Small intestine (tissue), 7 donors: ENCODE measurements around the gene PPP2R3B. TPM values are rescaled to one million over a fixed set of nuclear protein-coding genes. Genes with fewer than 3 reads are reported as not detected.

Experiments
- DNase-seq, 2 donors: peaks; one replicate each; pipeline versions ENCODE4 v3.0.0 to v3.0.0-alpha.2; 2013
- FAIRE-seq: peaks from 2 replicates; lab custom pipeline; 2012; peaks lifted over from hg19 to GRCh38; lab: Jason Lieb, UNC
- H3K27ac ChIP-seq, 3 donors: one replicate each; pipeline ENCODE4 v1.5.1; 2013; ENCODE audit warnings: low read length in 2 of 3, mild to moderate bottlenecking in 2 of 3, control low read depth in 1 of 3, inconsistent platforms in 1 of 3, low read depth in 1 of 3, moderate library complexity in 1 of 3
- H3K27me3 ChIP-seq, 3 donors: one replicate each; pipeline ENCODE4 v1.6.1; 2013; ENCODE audit warnings: low read length in 3 of 3, inconsistent platforms in 1 of 3; ENCODE audit not compliant: control insufficient read depth in 3 of 3, insufficient read depth in 3 of 3
- H3K36me3 ChIP-seq, 3 donors: one replicate each; pipeline ENCODE4 v1.6.1; 2013; ENCODE audit warnings: low read length in 3 of 3, inconsistent platforms in 1 of 3, low read depth in 1 of 3, mild to moderate bottlenecking in 1 of 3, moderate library complexity in 1 of 3; ENCODE audit not compliant: control insufficient read depth in 3 of 3, insufficient read depth in 2 of 3
- H3K4me1 ChIP-seq, 3 donors: one replicate each; pipeline ENCODE4 v1.6.1; 2013; ENCODE audit warnings: low read length in 2 of 3, inconsistent platforms in 1 of 3, low read depth in 1 of 3, mild to moderate bottlenecking in 1 of 3, moderate library complexity in 1 of 3; ENCODE audit not compliant: control insufficient read depth in 3 of 3, insufficient read depth in 2 of 3
- H3K4me3 ChIP-seq, 3 donors: one replicate each; pipeline ENCODE4 v1.5.1; 2013; ENCODE audit warnings: low read length in 3 of 3, control low read depth in 1 of 3, inconsistent platforms in 1 of 3, low read depth in 1 of 3, mild to moderate bottlenecking in 1 of 3, moderate library complexity in 1 of 3
- H3K9me3 ChIP-seq, 2 donors: one replicate each; pipeline ENCODE4 v1.6.1; 2013; ENCODE audit warnings: low read depth in 1 of 2, low read length in 1 of 2; ENCODE audit not compliant: control insufficient read depth in 2 of 2, insufficient read depth in 1 of 2
- WGBS, 3 donors: extraction: QIAGEN DNeasy Blood & Tissue Kit; methylation state at CpG; one replicate each; pipeline ENCODE4 v1.1.7; 2013; 5-methylcytosine and 5-hydroxymethylcytosine counted together
- polyA plus RNA-seq, 4 donors: library from polyadenylated mRNA; stranded (reverse) in 3 of 4; unstranded in 1 of 4; fragments of 200-250 nt in 3 of 4; fragments of 120-200 nt in 1 of 4; gene quantifications; one replicate each; pipeline versions ENCODE4 v1.2.1 to v1.2.3, GENCODE V29; 2013
- donor health status: healthy with polysubstance abuse.
- donor health status: control.
- donor health status: control.
- donor health status: Bipolar disorder and iron deficiency.
- donor health status: healthy.

PPP2R3B gene
- polyA plus RNA-seq, 4 donors, result 4.9 to 13.6 (median 11.8) TPM

DNA sequence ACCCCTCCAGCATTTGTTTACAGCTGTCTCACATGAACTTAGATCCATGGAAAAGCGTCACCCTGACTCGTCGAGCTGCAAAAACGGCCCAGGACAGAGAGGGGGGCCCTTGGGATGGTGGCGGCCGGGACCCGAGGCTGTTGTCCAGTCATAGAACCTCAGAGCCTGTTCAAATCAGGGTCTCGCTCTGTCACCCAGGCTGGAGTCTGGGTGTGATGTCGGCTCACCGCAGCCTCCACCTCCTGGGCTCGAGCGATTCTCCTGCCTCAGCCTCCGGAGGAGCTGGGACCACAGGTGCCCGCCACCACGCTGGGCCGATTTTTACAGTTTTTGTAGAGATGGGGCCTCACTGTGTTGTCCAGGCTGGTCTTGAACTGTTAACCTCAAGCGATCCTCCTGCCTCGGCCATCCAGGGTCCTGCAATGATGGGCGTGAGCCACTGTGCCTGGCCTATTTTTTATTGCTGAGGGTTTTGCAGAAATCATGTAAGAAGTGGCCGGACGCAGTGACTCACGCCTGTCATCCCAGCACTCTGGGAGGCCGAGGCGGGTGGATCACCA lies 42.6 kb upstream of the PPP2R3B start:
- H3K36me3 ChIP-seq, result no peaks in the 10 kb centered on the region
- 88 to 90% (median 89%) methylated on average over 24 of the region's 24 CpGs for WGBS, 3 donors

GRCh38 chrX:427812-428725 lies 41.4 kb upstream of the PPP2R3B start:
- 17 to 41% (median 31%) methylated on average over 49 to 56 of the region's 56 CpGs for WGBS, 3 donors
- Histone ChIP-seq H3K4me1 (no peaks in the 10 kb centered on the region), H3K4me3 (no peak overlapping the region), H3K36me3 (no peaks in the 10 kb centered on the region), H3K9me3 (no peaks in the 10 kb centered on the region), H3K27ac (no peak overlapping the region), H3K27me3 (peaks cover 0 to 12% (median 5%) of the 10 kb centered on the region in 3 donors)
- FAIRE-seq (no peak), DNase-seq (no peak)

More for the DNA sequence above, 42.6 kb upstream of the PPP2R3B start:
- Histone ChIP-seq H3K4me3 (no peak overlapping the region), H3K27ac (no peak overlapping the region), H3K9me3 (no peaks in the 10 kb centered on the region), H3K27me3 (peaks cover 0 to 12% (median 5%) of the 10 kb centered on the region in 3 donors), H3K4me1 (no peaks in the 10 kb centered on the region)
- DNase-seq (no peak), FAIRE-seq (no peak)

- Histone ChIP-seq H3K36me3 (no peaks in the 10 kb centered on the region), H3K9me3 (no peaks in the 10 kb centered on the region), H3K4me1 (no peaks in the 10 kb centered on the region), H3K27ac (no peak overlapping the region), H3K27me3 (peaks cover 0 to 12% (median 5%) of the 10 kb centered on the region in 3 donors), H3K4me3 (no peak overlapping the region)
- DNase-seq (no peak), FAIRE-seq (no peak)
- 81 to 82% (median 82%) methylated on average over 14 of the region's 14 CpGs for WGBS, 3 donors
Measured at GRCh38 chrX:426881-427280, 40.2 kb upstream of the PPP2R3B start.

- H3K27ac ChIP-seq, result no peak overlapping the region
- H3K27me3 ChIP-seq, result peaks cover 0 to 8% (median 5%) of the 10 kb centered on the region in 3 donors
- peaks cover 0 to 5% of the 10 kb centered on the region in 2 donors for H3K9me3 ChIP-seq
- H3K36me3 ChIP-seq, result no peaks in the 10 kb centered on the region
- DNase-seq, result no peak
- WGBS, 3 donors, result 83 to 86% (median 86%) methylated on average over 18 to 20 of the region's 20 CpGs
- no peaks in the 10 kb centered on the region for H3K4me1 ChIP-seq
- H3K4me3 ChIP-seq, result no peak overlapping the region
- FAIRE-seq, result no peak
Measured at GRCh38 chrX:425056-425455, 38.3 kb upstream of the PPP2R3B start.

- H3K9me3 ChIP-seq, result peaks cover 0 to 11% of the 10 kb centered on the region in 2 donors
- H3K27me3 ChIP-seq, result peaks cover 0 to under 1% (median 0%) of the 10 kb centered on the region in 3 donors
- DNase-seq, result no peak
- no peak for FAIRE-seq
- no peak overlapping the region for H3K27ac ChIP-seq
- no peaks in the 10 kb centered on the region for H3K4me1 ChIP-seq
- H3K36me3 ChIP-seq, result no peaks in the 10 kb centered on the region
- H3K4me3 ChIP-seq, result no peak overlapping the region
- 40 to 69% (median 61%) methylated on average over 40 of the region's 40 CpGs for WGBS, 3 donors
Measured at GRCh38 chrX:421646-422391, 35.1 kb upstream of the PPP2R3B start.

- FAIRE-seq (no peak), DNase-seq (no peak)
- Histone ChIP-seq H3K4me1 (no peaks in the 10 kb centered on the region), H3K9me3 (peaks cover 0 to 11% of the 10 kb centered on the region in 2 donors), H3K36me3 (no peaks in the 10 kb centered on the region), H3K27ac (no peak overlapping the region), H3K27me3 (no peaks in the 10 kb centered on the region), H3K4me3 (no peak overlapping the region)
- 90 to 96% (median 95%) methylated on average over 41 of the region's 41 CpGs for whole genome bisulfite sequencing, 3 donors
Measured at GRCh38 chrX:420496-421223, 34.0 kb upstream of the PPP2R3B start.

- Histone ChIP-seq H3K27me3 (no peaks in the 10 kb centered on the region), H3K4me3 (no peak overlapping the region), H3K27ac (no peak overlapping the region), H3K4me1 (no peaks in the 10 kb centered on the region), H3K36me3 (no peaks in the 10 kb centered on the region), H3K9me3 (peaks cover 0 to 11% of the 10 kb centered on the region in 2 donors)
- no peak for DNase-seq
- no peak for FAIRE-seq
- WGBS, 3 donors, result 91 to 93% (median 93%) methylated on average over 55 of the region's 55 CpGs
Measured at GRCh38 chrX:418927-419729, 32.4 kb upstream of the PPP2R3B start.
